Measurements from ENCODE around the gene KCMF1.

The KCMF1 gene

DNA sequence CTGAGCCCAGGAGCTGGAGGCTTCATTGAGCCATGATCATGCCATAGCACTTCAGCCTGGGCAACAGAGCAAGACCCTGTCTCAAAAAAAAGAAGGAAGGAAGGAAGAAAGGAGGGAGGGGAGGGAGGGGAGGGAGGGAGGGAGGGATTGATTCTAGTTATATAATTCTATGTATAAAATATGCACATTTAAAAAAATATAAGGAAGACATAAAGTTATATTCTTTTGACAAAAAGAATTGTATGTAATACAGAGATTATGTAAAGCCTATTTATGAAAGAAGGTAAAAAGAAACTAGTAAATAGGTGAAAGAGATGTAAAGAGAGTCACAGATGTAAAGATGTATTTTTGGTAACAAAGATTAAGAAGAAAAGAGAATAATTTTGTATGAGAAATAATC lies 48.0 kb upstream of the KCMF1 start:
- CTCF ChIA-PET, result no interaction called here

More for the DNA sequence above, 48.0 kb upstream of the KCMF1 start:
- no peaks in the 10 kb centered on the region for H3K36me3 ChIP-seq (ENCODE audit: control insufficient read depth in 2 of 2, insufficient read depth in 1 of 2, low read length in 2 of 2)
- peaks cover 6% of the 10 kb centered on the region; the same call in 1 of the 2 replicates for H3K4me1 ChIP-seq (ENCODE audit: control insufficient read depth, insufficient read depth, low read length)
- no peak overlapping the region for H3K4me3 ChIP-seq (ENCODE audit: low read depth, low read length)
- TF ChIP-seq BCL11B (tag by site-specific recombination; IDR thresholded peaks at IDR 0.05; ENCODE audit: low read depth) (no peak), ZNF692 (tag by site-specific recombination; IDR thresholded peaks at IDR 0.05) (no peak), ZNF580 (tag by site-specific recombination; IDR thresholded peaks at IDR 0.05) (no peak), SALL2 (tag by site-specific recombination; IDR thresholded peaks at IDR 0.05; ENCODE audit: borderline replicate concordance) (no peak), ZNF837 (tag by site-specific recombination; IDR thresholded peaks at IDR 0.05) (no peak), ZNF324 (tag by site-specific recombination; IDR thresholded peaks at IDR 0.05) (no peak), ZNF274 (IDR thresholded peaks at IDR 0.05; ENCODE audit: low read length) (no peak), ZNF274 (tag by site-specific recombination; IDR thresholded peaks at IDR 0.05; ENCODE audit: borderline replicate concordance) (no peak), ZBTB8A (tag by site-specific recombination; IDR thresholded peaks at IDR 0.05) (no peak), ZNF155 (tag by site-specific recombination; IDR thresholded peaks at IDR 0.05) (no peak), ZBTB7A (tag by site-specific recombination; IDR thresholded peaks at IDR 0.05; ENCODE audit: low read depth) (no peak), ZNF148 (tag by site-specific recombination; IDR thresholded peaks at IDR 0.05; ENCODE audit: borderline replicate concordance) (no peak), HOXD13 (CRISPR knock-in tag; IDR thresholded peaks at IDR 0.05; ENCODE audit: borderline replicate concordance) (no peak), RBAK (tag by site-specific recombination; IDR thresholded peaks at IDR 0.05) (no peak), ZNF24 (tag by site-specific recombination; IDR thresholded peaks at IDR 0.05) (no peak), ZXDB (tag by site-specific recombination; IDR thresholded peaks at IDR 0.05) (no peak), PRDM4 (tag by site-specific recombination; IDR thresholded peaks at IDR 0.05) (no peak)
- TF ChIP-seq, protein P1, sequence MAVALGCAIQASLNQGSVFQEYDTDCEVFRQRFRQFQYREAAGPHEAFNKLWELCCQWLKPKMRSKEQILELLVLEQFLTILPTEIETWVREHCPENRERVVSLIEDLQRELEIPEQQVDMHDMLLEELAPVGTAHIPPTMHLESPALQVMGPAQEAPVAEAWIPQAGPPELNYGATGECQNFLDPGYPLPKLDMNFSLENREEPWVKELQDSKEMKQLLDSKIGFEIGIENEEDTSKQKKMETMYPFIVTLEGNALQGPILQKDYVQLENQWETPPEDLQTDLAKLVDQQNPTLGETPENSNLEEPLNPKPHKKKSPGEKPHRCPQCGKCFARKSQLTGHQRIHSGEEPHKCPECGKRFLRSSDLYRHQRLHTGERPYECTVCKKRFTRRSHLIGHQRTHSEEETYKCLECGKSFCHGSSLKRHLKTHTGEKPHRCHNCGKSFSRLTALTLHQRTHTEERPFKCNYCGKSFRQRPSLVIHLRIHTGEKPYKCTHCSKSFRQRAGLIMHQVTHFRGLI (tag by site-specific recombination; IDR thresholded peaks at IDR 0.05), result no peak
- TF ChIP-seq, protein P2, sequence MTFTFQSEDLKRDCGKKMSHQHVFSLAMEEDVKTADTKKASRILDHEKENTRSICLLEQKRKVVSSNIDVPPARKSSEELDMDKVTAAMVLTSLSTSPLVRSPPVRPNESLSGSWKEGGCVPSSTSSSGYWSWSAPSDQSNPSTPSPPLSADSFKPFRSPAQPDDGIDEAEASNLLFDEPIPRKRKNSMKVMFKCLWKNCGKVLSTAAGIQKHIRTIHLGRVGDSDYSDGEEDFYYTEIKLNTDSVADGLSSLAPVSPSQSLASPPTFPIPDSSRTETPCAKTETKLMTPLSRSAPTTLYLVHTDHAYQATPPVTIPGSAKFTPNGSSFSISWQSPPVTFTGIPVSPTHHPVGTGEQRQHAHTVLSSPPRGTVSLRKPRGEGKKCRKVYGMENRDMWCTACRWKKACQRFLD (tag by site-specific recombination; IDR thresholded peaks at IDR 0.05), result no peak
- TF ChIP-seq, protein P3, sequence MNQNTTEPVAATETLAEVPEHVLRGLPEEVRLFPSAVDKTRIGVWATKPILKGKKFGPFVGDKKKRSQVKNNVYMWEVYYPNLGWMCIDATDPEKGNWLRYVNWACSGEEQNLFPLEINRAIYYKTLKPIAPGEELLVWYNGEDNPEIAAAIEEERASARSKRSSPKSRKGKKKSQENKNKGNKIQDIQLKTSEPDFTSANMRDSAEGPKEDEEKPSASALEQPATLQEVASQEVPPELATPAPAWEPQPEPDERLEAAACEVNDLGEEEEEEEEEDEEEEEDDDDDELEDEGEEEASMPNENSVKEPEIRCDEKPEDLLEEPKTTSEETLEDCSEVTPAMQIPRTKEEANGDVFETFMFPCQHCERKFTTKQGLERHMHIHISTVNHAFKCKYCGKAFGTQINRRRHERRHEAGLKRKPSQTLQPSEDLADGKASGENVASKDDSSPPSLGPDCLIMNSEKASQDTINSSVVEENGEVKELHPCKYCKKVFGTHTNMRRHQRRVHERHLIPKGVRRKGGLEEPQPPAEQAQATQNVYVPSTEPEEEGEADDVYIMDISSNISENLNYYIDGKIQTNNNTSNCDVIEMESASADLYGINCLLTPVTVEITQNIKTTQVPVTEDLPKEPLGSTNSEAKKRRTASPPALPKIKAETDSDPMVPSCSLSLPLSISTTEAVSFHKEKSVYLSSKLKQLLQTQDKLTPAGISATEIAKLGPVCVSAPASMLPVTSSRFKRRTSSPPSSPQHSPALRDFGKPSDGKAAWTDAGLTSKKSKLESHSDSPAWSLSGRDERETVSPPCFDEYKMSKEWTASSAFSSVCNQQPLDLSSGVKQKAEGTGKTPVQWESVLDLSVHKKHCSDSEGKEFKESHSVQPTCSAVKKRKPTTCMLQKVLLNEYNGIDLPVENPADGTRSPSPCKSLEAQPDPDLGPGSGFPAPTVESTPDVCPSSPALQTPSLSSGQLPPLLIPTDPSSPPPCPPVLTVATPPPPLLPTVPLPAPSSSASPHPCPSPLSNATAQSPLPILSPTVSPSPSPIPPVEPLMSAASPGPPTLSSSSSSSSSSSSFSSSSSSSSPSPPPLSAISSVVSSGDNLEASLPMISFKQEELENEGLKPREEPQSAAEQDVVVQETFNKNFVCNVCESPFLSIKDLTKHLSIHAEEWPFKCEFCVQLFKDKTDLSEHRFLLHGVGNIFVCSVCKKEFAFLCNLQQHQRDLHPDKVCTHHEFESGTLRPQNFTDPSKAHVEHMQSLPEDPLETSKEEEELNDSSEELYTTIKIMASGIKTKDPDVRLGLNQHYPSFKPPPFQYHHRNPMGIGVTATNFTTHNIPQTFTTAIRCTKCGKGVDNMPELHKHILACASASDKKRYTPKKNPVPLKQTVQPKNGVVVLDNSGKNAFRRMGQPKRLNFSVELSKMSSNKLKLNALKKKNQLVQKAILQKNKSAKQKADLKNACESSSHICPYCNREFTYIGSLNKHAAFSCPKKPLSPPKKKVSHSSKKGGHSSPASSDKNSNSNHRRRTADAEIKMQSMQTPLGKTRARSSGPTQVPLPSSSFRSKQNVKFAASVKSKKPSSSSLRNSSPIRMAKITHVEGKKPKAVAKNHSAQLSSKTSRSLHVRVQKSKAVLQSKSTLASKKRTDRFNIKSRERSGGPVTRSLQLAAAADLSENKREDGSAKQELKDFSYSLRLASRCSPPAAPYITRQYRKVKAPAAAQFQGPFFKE (tag by site-specific recombination; IDR thresholded peaks at IDR 0.05; ENCODE audit: borderline replicate concordance), result no peak
- H3K27ac ChIP-seq (ENCODE audit: extremely low read depth, low read depth, low read length), result no peak overlapping the region
- POLR2A ChIA-PET, result interaction anchor here (0.5 kb wide), 1 partner anchor 215 kb away, joined by 3 read pairs; no protein-coding TSS in a partner anchor
- no peaks in the 10 kb centered on the region for H3K9me3 ChIP-seq (ENCODE audit: control insufficient read depth, insufficient read depth, low read depth, low read length)
